IPS-11a (cell line): ENCODE results near the gene NELL1.
"Not testable (repeated sequence)": the region's sequence is repeated elsewhere in the genome, so short reads cannot be mapped to it uniquely, and the experiment has no call there.

Source experiments
- H3K4me3 ChIP-seq: one replicate; pipeline ENCODE4 v1.5.1; 2013; ENCODE audit warnings: low read depth, low read length, control low read depth

Gene NELL1

GRCh38 chr11:21177379-21177778 is 508.0 kb downstream of the NELL1 start:
- no peak overlapping the region for H3K4me3 ChIP-seq

GRCh38 chr11:21179770-21180169 is 510.4 kb downstream of the NELL1 start:
- H3K4me3 ChIP-seq = no peak overlapping the region

GRCh38 chr11:21180182-21180581 is 510.8 kb downstream of the NELL1 start:
- no peak overlapping the region for H3K4me3 ChIP-seq

GRCh38 chr11:21185959-21186358 is 516.6 kb downstream of the NELL1 start:
- H3K4me3 ChIP-seq = no peak overlapping the region

GRCh38 chr11:21190181-21190580 is 520.8 kb downstream of the NELL1 start:
- no peak overlapping the region for H3K4me3 ChIP-seq

GRCh38 chr11:21195995-21196394 is 526.6 kb downstream of the NELL1 start:
- no peak overlapping the region for H3K4me3 ChIP-seq

GRCh38 chr11:21198498-21198897 is 529.1 kb downstream of the NELL1 start:
- H3K4me3 ChIP-seq = no peak overlapping the region

- no peak overlapping the region for H3K4me3 ChIP-seq
Measured at GRCh38 chr11:21205205-21205604, 535.8 kb downstream of the NELL1 start.

GRCh38 chr11:21225860-21226259 is 556.5 kb downstream of the NELL1 start:
- no peak overlapping the region for H3K4me3 ChIP-seq

GRCh38 chr11:21229224-21229623 is 559.8 kb downstream of the NELL1 start:
- no peak overlapping the region for H3K4me3 ChIP-seq

- H3K4me3 ChIP-seq = no peak overlapping the region
Measured at GRCh38 chr11:21250196-21250595, 580.8 kb downstream of the NELL1 start.

GRCh38 chr11:21254055-21254454 is 584.7 kb downstream of the NELL1 start:
- H3K4me3 ChIP-seq = no peak overlapping the region

- H3K4me3 ChIP-seq = no peak overlapping the region
Measured at GRCh38 chr11:21254790-21255189, 585.4 kb downstream of the NELL1 start.

GRCh38 chr11:21257461-21257860 is 588.1 kb downstream of the NELL1 start:
- no peak overlapping the region for H3K4me3 ChIP-seq

GRCh38 chr11:21258414-21258813 is 589.0 kb downstream of the NELL1 start:
- no peak overlapping the region for H3K4me3 ChIP-seq

- no peak overlapping the region for H3K4me3 ChIP-seq
Measured at GRCh38 chr11:21260101-21260500, 590.7 kb downstream of the NELL1 start.

- no peak overlapping the region for H3K4me3 ChIP-seq
Measured at GRCh38 chr11:21262992-21263391, 593.6 kb downstream of the NELL1 start.

GRCh38 chr11:21264125-21264524 is 594.7 kb downstream of the NELL1 start:
- no peak overlapping the region for H3K4me3 ChIP-seq

- no peak overlapping the region for H3K4me3 ChIP-seq
Measured at GRCh38 chr11:21268036-21268435, 598.6 kb downstream of the NELL1 start.

- H3K4me3 ChIP-seq = not testable (repeated sequence)
Measured at GRCh38 chr11:21272139-21272538, 602.8 kb downstream of the NELL1 start.

GRCh38 chr11:21278840-21279239 is 609.5 kb downstream of the NELL1 start:
- no peak overlapping the region for H3K4me3 ChIP-seq

- H3K4me3 ChIP-seq = no peak overlapping the region
Measured at GRCh38 chr11:21285104-21285503, 615.7 kb downstream of the NELL1 start.

GRCh38 chr11:21289686-21290085 is 620.3 kb downstream of the NELL1 start:
- H3K4me3 ChIP-seq = no peak overlapping the region

GRCh38 chr11:21295508-21295907 is 626.1 kb downstream of the NELL1 start:
- no peak overlapping the region for H3K4me3 ChIP-seq
